H1 (cell line): ENCODE measurements around the gene INPP4B. TPM values are rescaled to one million over a fixed set of nuclear protein-coding genes. Genes with fewer than 3 reads are reported as not detected.

ENCODE experiments used
- CTCF ChIA-PET: fragments of 300-600 bp; sonication (Branson Sonifier 250); formaldehyde crosslinking; loops from one replicate; lab custom pipeline; 2021; ENCODE audit not compliant: partially characterized antibody; lab: Charles Lee
- POLR2A ChIA-PET: fragments of 300-600 bp; sonication (Branson Sonifier 250); formaldehyde crosslinking; loops from one replicate; lab custom pipeline; 2021; ENCODE audit warnings: inconsistent platforms; ENCODE audit not compliant: partially characterized antibody; lab: Charles Lee
- DNase-seq, 2 experiments: peaks; one replicate each; pipeline versions ENCODE4 v3.0.0 to v3.0.0-alpha.2; 2010 to 2022; ENCODE audit warnings: low spot score in 2 of 2, low read depth in 1 of 2, mixed read lengths in 1 of 2
- FAIRE-seq: peaks from 2 replicates; lab custom pipeline; 2011; peaks lifted over from hg19 to GRCh38; lab: Jason Lieb, UNC
- H2AFZ ChIP-seq: 2 replicates; pipeline ENCODE4 v1.8.1; 2012; ENCODE audit warnings: low read length, inconsistent platforms
- H2AK5ac ChIP-seq: 2 replicates; pipeline ENCODE4 v1.6.1; 2013; ENCODE audit warnings: low read depth, low read length
- H2BK120ac ChIP-seq: replicated peaks from 2 replicates; pipeline ENCODE3; 2013; ENCODE audit warnings: low read depth, low read length, inconsistent platforms
- H2BK12ac ChIP-seq: 2 replicates; pipeline ENCODE4 v1.6.1; 2013; ENCODE audit warnings: low read depth, low read length
- H2BK15ac ChIP-seq: 2 replicates; pipeline ENCODE4 v1.6.1; 2013; ENCODE audit warnings: low read length
- H2BK20ac ChIP-seq: 2 replicates; pipeline ENCODE4 v1.6.1; 2013; ENCODE audit warnings: low read length
- H2BK5ac ChIP-seq: 2 replicates; pipeline ENCODE4 v1.6.1; 2013; ENCODE audit warnings: low read depth, low read length
- H3K14ac ChIP-seq: 2 replicates; pipeline ENCODE4 v1.6.1; 2013; ENCODE audit warnings: inconsistent platforms; ENCODE audit not compliant: insufficient read length
- H3K18ac ChIP-seq: 2 replicates; pipeline ENCODE4 v1.6.1; 2013; ENCODE audit warnings: low read length; ENCODE audit errors: extremely low read depth
- H3K23ac ChIP-seq: 2 replicates; pipeline ENCODE4 v1.6.1; 2013; ENCODE audit warnings: inconsistent platforms; ENCODE audit not compliant: insufficient read length
- H3K23me2 ChIP-seq: 2 replicates; pipeline ENCODE4 v1.6.1; 2013; ENCODE audit warnings: low read depth, low read length
- H3K27ac ChIP-seq: 2 replicates; pipeline ENCODE4 v1.6.1; 2011; ENCODE audit warnings: low read depth, low read length, inconsistent platforms
- H3K27me3 ChIP-seq, 4 experiments: replicated peaks in 1 of 4; 1 replicate in 1 of 4; 2 replicates in 3 of 4; pipeline versions ENCODE4 v1.6.1 to v1.8.1; 2011 to 2013; ENCODE audit warnings: low read length in 3 of 4, mild to moderate bottlenecking in 3 of 4, inconsistent platforms in 2 of 4, mixed read lengths in 2 of 4, moderate library complexity in 1 of 4; ENCODE audit not compliant: control insufficient read depth in 3 of 4, insufficient read depth in 3 of 4; ENCODE audit errors: extremely low read depth in 1 of 4
- H3K36me3 ChIP-seq, 4 experiments: 2 replicates each; pipeline versions ENCODE4 v1.6.1 to v1.8.1; 2011 to 2013; ENCODE audit warnings: mild to moderate bottlenecking in 4 of 4, low read length in 3 of 4, moderate library complexity in 2 of 4, control low read depth in 1 of 4, inconsistent platforms in 1 of 4; ENCODE audit not compliant: insufficient read depth in 4 of 4, control insufficient read depth in 2 of 4
- H3K4ac ChIP-seq: replicated peaks from 2 replicates; pipeline ENCODE3; 2013; ENCODE audit warnings: low read length, low read depth, mixed read lengths, inconsistent platforms; ENCODE audit not compliant: insufficient read length
- H3K4me1 ChIP-seq, 4 experiments: replicated peaks in 1 of 4; 1 replicate in 1 of 4; 2 replicates in 3 of 4; pipeline versions ENCODE4 v1.6.1 to v1.8.1; 2011 to 2013; ENCODE audit warnings: low read length in 3 of 4, inconsistent platforms in 2 of 4, mixed read lengths in 1 of 4; ENCODE audit not compliant: insufficient read depth in 4 of 4, control insufficient read depth in 3 of 4
- H3K4me2 ChIP-seq, 2 experiments: 2 replicates each; pipeline versions ENCODE4 v1.6.1 to v1.8.1; 2011 to 2013; ENCODE audit warnings: low read depth in 2 of 2, low read length in 2 of 2, control low read depth in 1 of 2, inconsistent platforms in 1 of 2, mild to moderate bottlenecking in 1 of 2; ENCODE audit not compliant: insufficient read depth in 1 of 2
- H3K4me3 ChIP-seq, 4 experiments: fragments of 200-600, 300-600 bp in 1 of 4; sonication (generic), shearing (Covaris generic), sonication (Bioruptor Twin) in 1 of 4; 2 replicates each; pipeline versions ENCODE4 v1.5.1 to v1.8.1; 2011 to 2016; ENCODE audit warnings: low read length in 4 of 4, low read depth in 3 of 4, control low read depth in 2 of 4, inconsistent platforms in 2 of 4, mild to moderate bottlenecking in 2 of 4, mixed read lengths in 1 of 4, moderate library complexity in 1 of 4; ENCODE audit not compliant: insufficient read depth in 2 of 4; ENCODE audit errors: extremely low read depth in 1 of 4
- H3K56ac ChIP-seq: replicated peaks from 2 replicates; pipeline ENCODE3; 2013; ENCODE audit warnings: low read depth, mild to moderate bottlenecking, mixed read lengths, low read length, inconsistent platforms; ENCODE audit not compliant: insufficient read length
- H3K79me1 ChIP-seq: 2 replicates; pipeline ENCODE4 v1.6.1; 2013; ENCODE audit warnings: low read depth, low read length, control low read depth
- H3K79me2 ChIP-seq, 2 experiments: 2 replicates each; pipeline versions ENCODE4 v1.6.1 to v1.8.1; 2012 to 2013; ENCODE audit warnings: low read length in 2 of 2, mild to moderate bottlenecking in 2 of 2, inconsistent platforms in 1 of 2; ENCODE audit not compliant: insufficient read depth in 2 of 2, control insufficient read depth in 1 of 2
- H3K9ac ChIP-seq, 4 experiments: replicated peaks in 1 of 4; 1 replicate in 1 of 4; 2 replicates in 3 of 4; pipeline versions ENCODE4 v1.6.1 to v1.8.1; 2011 to 2013; ENCODE audit warnings: low read depth in 3 of 4, low read length in 3 of 4, control low read depth in 2 of 4, mild to moderate bottlenecking in 2 of 4, moderate library complexity in 2 of 4, inconsistent platforms in 1 of 4; ENCODE audit errors: extremely low read depth in 1 of 4
- H3K9me3 ChIP-seq, 2 experiments: 2 replicates each; pipeline versions ENCODE4 v1.6.1 to v1.8.1; 2012 to 2013; ENCODE audit warnings: mild to moderate bottlenecking in 2 of 2, moderate library complexity in 2 of 2, control low read depth in 1 of 2, inconsistent platforms in 1 of 2, low read depth in 1 of 2, low read length in 1 of 2, mixed read lengths in 1 of 2; ENCODE audit not compliant: insufficient read depth in 2 of 2
- H4K20me1 ChIP-seq, 2 experiments: replicated peaks in 1 of 2; 2 replicates each; pipeline versions ENCODE3 to v1.8.1; 2011 to 2013; ENCODE audit warnings: inconsistent platforms in 2 of 2, low read length in 2 of 2, mild to moderate bottlenecking in 1 of 2; ENCODE audit not compliant: insufficient read depth in 2 of 2, control insufficient read depth in 1 of 2
- H4K5ac ChIP-seq: 2 replicates; pipeline ENCODE4 v1.6.1; 2013; ENCODE audit warnings: low read length, low read depth, mixed read lengths, inconsistent platforms; ENCODE audit not compliant: insufficient read length
- H4K8ac ChIP-seq: 2 replicates; pipeline ENCODE4 v1.8.0; 2013; ENCODE audit warnings: mild to moderate bottlenecking, moderate library complexity, low read length, inconsistent platforms; ENCODE audit not compliant: insufficient read depth; ENCODE audit errors: extremely low read depth
- H4K91ac ChIP-seq: replicated peaks from 2 replicates; pipeline ENCODE3; 2013; ENCODE audit warnings: low read length, mixed read lengths, inconsistent platforms; ENCODE audit not compliant: insufficient read length
- FOSL1 ChIP-seq: IDR thresholded peaks from 2 replicates; pipeline ENCODE4 v1.6.1; 2011; ENCODE audit warnings: mild to moderate bottlenecking, low read depth, low read length, moderate library complexity; ENCODE audit not compliant: insufficient read depth
- GABPA ChIP-seq: IDR thresholded peaks from 2 replicates; pipeline ENCODE4 v1.6.1; 2011; ENCODE audit warnings: mild to moderate bottlenecking, low read length, moderate library complexity, borderline replicate concordance; ENCODE audit not compliant: insufficient read depth
- POLR2AphosphoS5 ChIP-seq: IDR thresholded peaks from 2 replicates; pipeline ENCODE4 v1.6.1; 2011; ENCODE audit warnings: low read depth, low read length
- POU5F1 ChIP-seq: IDR thresholded peaks from 2 replicates; pipeline ENCODE4 v1.6.1; 2011; ENCODE audit warnings: low read depth, mild to moderate bottlenecking, low read length, moderate library complexity
- SAP30 ChIP-seq: fragments of 300-600 bp; sonication (generic); IDR thresholded peaks from 2 replicates; pipeline ENCODE4 v1.7.1; 2012; ENCODE audit warnings: low read length, moderate library complexity, mild to moderate bottlenecking, inconsistent platforms; ENCODE audit not compliant: insufficient read depth, insufficient replicate concordance
- USF2 ChIP-seq: IDR thresholded peaks from 2 replicates; pipeline ENCODE4 v1.6.1; 2011; ENCODE audit warnings: low read length, improper control_type of control experiment
- ZNF274 ChIP-seq: IDR thresholded peaks from 2 replicates; pipeline ENCODE4 v1.7.0; 2012; ENCODE audit warnings: low read length, borderline replicate concordance; ENCODE audit errors: extremely low read depth
- WGBS, 2 experiments: shearing (Covaris generic) in 1 of 2; methylation state at CpG; one replicate each; pipeline versions ENCODE4 v1.1.6 to v1.1.7; 2013 to 2015; ENCODE audit warnings: low lambda C conversion rate in 2 of 2, mixed read lengths in 2 of 2, inconsistent platforms in 1 of 2, low coverage in 1 of 2, missing lambda C conversion rate in 1 of 2; ENCODE audit not compliant: insufficient replicate concordance in 2 of 2, insufficient coverage in 1 of 2, insufficient read length in 1 of 2; ENCODE audit errors: extremely low coverage in 1 of 2, missing lambda C conversion rate in 1 of 2; 5-methylcytosine and 5-hydroxymethylcytosine counted together
- polyA plus RNA-seq, 7 experiments: library from polyadenylated mRNA; depleted of rRNA in 3 of 7; stranded (reverse) in 5 of 7; unstranded in 2 of 7; fragments of >200 nt in 5 of 7; fragments of 200-250 nt in 2 of 7; gene quantifications; 1 replicate in 5 of 7; 2 replicates in 1 of 7; 4 replicates in 1 of 7; pipeline versions ENCODE4 v1.2.1 to v1.2.3, GENCODE V29; 2011 to 2013; ENCODE audit warnings: missing spikeins in 2 of 7, mixed read lengths in 2 of 7
- total RNA-seq: library from RNA; stranded (reverse); fragmentation: NEBNext Ultra II Directional; extraction: Animal tissue kit (Norgen Biotek cat#: 25700); gene quantifications from 2 replicates; pipeline ENCODE4 v1.2.1, GENCODE V29; 2021

INPP4B gene
- total and polyA plus RNA-seq, 2 of the 8 experiments (the other 6 are each of a cell fraction or from before 2014, with no cell fraction given) = 0.11 to 0.54 TPM

GRCh38 chr4:142307857-142308256 lies 538.2 kb downstream of the INPP4B start:
- H2BK120ac ChIP-seq = no peak overlapping the region
- ChIA-PET CTCF (interaction anchor here (1.3 to 3.4 kb wide), 5 partner anchors 12 to 30 kb away, joined by 3 to 18 read pairs (median 7); no protein-coding TSS in a partner anchor), POLR2A (no interaction called here)
- H3K4me2 ChIP-seq = no peak overlapping the region
- no peaks in the 10 kb centered on the region for H3K27me3 ChIP-seq
- H4K8ac ChIP-seq = no peak overlapping the region
- H3K9me3 ChIP-seq = no peaks in the 10 kb centered on the region
- no peak overlapping the region for H3K4ac ChIP-seq
- H3K56ac ChIP-seq = no peak overlapping the region
- no peak overlapping the region for H2AK5ac ChIP-seq
- DNase-seq = no peak
- H4K91ac ChIP-seq = no peak overlapping the region
- H3K79me2 ChIP-seq = no peaks in the 10 kb centered on the region
- no peak overlapping the region for H3K18ac ChIP-seq
- H3K14ac ChIP-seq = no peak overlapping the region
- no peak overlapping the region for H3K27ac ChIP-seq
- H2AFZ ChIP-seq = no peak overlapping the region
- WGBS, 2 experiments = 82% methylated on average over 2 of the region's 2 CpGs; no CpG with 5 or more reads in 1 of the 2 experiments
- H4K5ac ChIP-seq = no peak overlapping the region
- no peak overlapping the region for H2BK5ac ChIP-seq
- no peaks in the 10 kb centered on the region for H3K79me1 ChIP-seq
- H3K23ac ChIP-seq = no peak overlapping the region
- H3K23me2 ChIP-seq = no peaks in the 10 kb centered on the region
- no peak overlapping the region for H3K4me3 ChIP-seq
- TF ChIP-seq POU5F1 (no peak), USF2 (no peak), ZNF274 (no peak), POLR2AphosphoS5 (no peak), FOSL1 (no peak), GABPA (no peak), SAP30 (no peak)
- no peak overlapping the region for H2BK20ac ChIP-seq
- no peak overlapping the region for H2BK15ac ChIP-seq
- no peak overlapping the region for H3K9ac ChIP-seq
- no peak for FAIRE-seq
- H3K4me1 ChIP-seq = no peaks in the 10 kb centered on the region
- no peak overlapping the region for H2BK12ac ChIP-seq
- no peaks in the 10 kb centered on the region for H3K36me3 ChIP-seq
- no peaks in the 10 kb centered on the region for H4K20me1 ChIP-seq
